GM12878 (cell line): ENCODE measurements around the gene TRA2B. TPM values are rescaled to one million over a fixed set of nuclear protein-coding genes. Genes with fewer than 3 reads are reported as not detected.

ENCODE experiments used
- ATAC-seq: fragments of 200-7000 bp; cut with Tn5 transposase; 3 replicates; pipeline ENCODE4 v1.9.1; 2020; ENCODE audit warnings: mild to moderate bottlenecking, moderate library complexity
- BruUV-seq: library from RNA; stranded (reverse); fragments of 400-500 nt; replicated peaks from 2 replicates; lab custom pipeline; 2021; lab: Mats Ljungman, UMichigan
- CTCF ChIA-PET: fragments of 300-600 bp; sonication (Branson Sonifier 250); formaldehyde crosslinking; extraction: SDS; loops from one replicate; lab custom pipeline; 2021; ENCODE audit warnings: inconsistent platforms; lab: Yijun Ruan, JAX
- POLR2A ChIA-PET: fragments of 350-600 bp; formaldehyde crosslinking; extraction: SDS; loops from one replicate; lab custom pipeline; 2021; ENCODE audit warnings: inconsistent platforms; lab: Charles Lee
- RAD21 ChIA-PET: fragments of 300-600 bp; sonication (Branson Sonifier 250); formaldehyde crosslinking; loops from one replicate; lab custom pipeline; 2023; ENCODE audit warnings: antibody characterized with exemption; ENCODE audit not compliant: unreplicated experiment; lab: Charles Lee
- SMC1A ChIA-PET: fragments of 300-600 bp; sonication (Branson Sonifier 250); formaldehyde crosslinking; loops from one replicate; lab custom pipeline; 2023; ENCODE audit not compliant: unreplicated experiment, uncharacterized antibody; lab: Charles Lee
- DNase-seq: peaks from one replicate; pipeline ENCODE4 v3.0.0-alpha.2; 2011; ENCODE audit warnings: low read depth, low spot score
- FAIRE-seq: peaks from 3 replicates; lab custom pipeline; 2011; peaks lifted over from hg19 to GRCh38; lab: Jason Lieb, UNC
- H2AFZ ChIP-seq: 2 replicates; pipeline ENCODE4 v1.6.0; 2011; ENCODE audit warnings: low read depth, low read length, control low read depth; ENCODE audit not compliant: control insufficient read depth
- H3K27ac ChIP-seq: 2 replicates; pipeline ENCODE4 v1.5.1; 2011; ENCODE audit warnings: control low read depth; ENCODE audit not compliant: control insufficient read depth, insufficient read depth
- H3K27me3 ChIP-seq, 2 experiments: replicated peaks in 1 of 2; 2 replicates each; pipeline versions ENCODE4 v1.6.0 to v1.6.1; 2011; ENCODE audit warnings: low read length in 1 of 2; ENCODE audit not compliant: control insufficient read depth in 2 of 2, insufficient read depth in 2 of 2
- H3K36me3 ChIP-seq, 2 experiments: 2 replicates each; pipeline ENCODE4 v1.5.1; 2011; ENCODE audit warnings: low read length in 1 of 2; ENCODE audit not compliant: control insufficient read depth in 2 of 2, insufficient read depth in 2 of 2
- H3K4me1 ChIP-seq: 2 replicates; pipeline ENCODE4 v1.6.1; 2011; ENCODE audit warnings: mild to moderate bottlenecking, low read length, moderate library complexity, mixed read lengths; ENCODE audit not compliant: control insufficient read depth, insufficient read depth
- H3K4me2 ChIP-seq: 2 replicates; pipeline ENCODE4 v1.6.0; 2011; ENCODE audit warnings: control low read depth; ENCODE audit not compliant: control insufficient read depth, insufficient read depth
- H3K4me3 ChIP-seq: fragments of 200-600 bp; sonication (generic); 2 replicates; pipeline ENCODE4 v1.5.1; 2016
- H3K79me2 ChIP-seq: 2 replicates; pipeline ENCODE4 v1.6.0; 2011; ENCODE audit warnings: low read length; ENCODE audit not compliant: control insufficient read depth, insufficient read depth
- H3K9ac ChIP-seq: 2 replicates; pipeline ENCODE4 v1.8.0; 2011; ENCODE audit warnings: low read length, control low read depth, mixed read lengths; ENCODE audit not compliant: control insufficient read depth, insufficient read depth
- H3K9me3 ChIP-seq: replicated peaks from 3 replicates; pipeline ENCODE4 v1.5.1; 2011; ENCODE audit warnings: mild to moderate bottlenecking, low read length; ENCODE audit not compliant: control insufficient read depth, insufficient read depth
- H4K20me1 ChIP-seq: 2 replicates; pipeline ENCODE4 v1.6.0; 2011; ENCODE audit not compliant: control insufficient read depth, insufficient read depth
- IRF3 ChIP-seq: fragments of 450-650 bp; IDR thresholded peaks from 2 replicates; pipeline ENCODE4 v1.6.1; 2014; ENCODE audit warnings: mild to moderate bottlenecking
- MEF2A ChIP-seq: IDR thresholded peaks from 2 replicates; pipeline ENCODE4 v1.6.1; 2011; ENCODE audit warnings: low read depth, mild to moderate bottlenecking, low read length, moderate library complexity; ENCODE audit not compliant: insufficient read depth
- MLLT1 ChIP-seq: fragments of 450-650 bp; IDR thresholded peaks from 2 replicates; pipeline ENCODE4 v1.6.1; 2016; ENCODE audit warnings: mild to moderate bottlenecking
- NR2C2 ChIP-seq: IDR thresholded peaks from 2 replicates; pipeline ENCODE4 v1.6.1; 2011; ENCODE audit warnings: borderline replicate concordance, low read depth; ENCODE audit not compliant: control insufficient read depth, insufficient read length
- POLR2AphosphoS5 ChIP-seq: IDR thresholded peaks from 2 replicates; pipeline ENCODE4 v1.6.1; 2011; ENCODE audit warnings: mild to moderate bottlenecking, low read length, inconsistent platforms
- WGBS: methylation state at CpG from one replicate; pipeline ENCODE4 v1.1.6; 2016; ENCODE audit warnings: low lambda C conversion rate; ENCODE audit not compliant: insufficient replicate concordance, insufficient coverage; ENCODE audit errors: missing lambda C conversion rate; 5-methylcytosine and 5-hydroxymethylcytosine counted together
- in situ Hi-C: fragments of 300-500 bp; cut with MboI; formaldehyde crosslinking; loops from 9 replicates; pipeline ENCODE4 v1.14.3; 2018; ENCODE audit warnings: mixed read lengths
- intact Hi-C: fragments of 100-400 bp; cut with micrococcal nuclease; formaldehyde crosslinking; loops from one replicate; pipeline ENCODE4 v1.14.2; 2022; ENCODE audit not compliant: unreplicated experiment
- polyA plus RNA-seq, 11 experiments: library from polyadenylated mRNA; depleted of rRNA in 4 of 11; unstranded in 6 of 11; stranded (reverse) in 5 of 11; fragments of >200 nt; fragmentation: Nextera tagmentation in 4 of 11; fragmentation: Illumina TruSeq in 1 of 11; extraction: Ambion mirVana in 4 of 11; extraction: Trizol in 1 of 11; gene quantifications; 1 replicate in 1 of 11; 2 replicates in 10 of 11; pipeline versions ENCODE4 v1.2.1 to v1.2.3, GENCODE V29; 2011 to 2016; ENCODE audit warnings: inconsistent platforms in 2 of 11, missing spikeins in 2 of 11, low read depth in 1 of 11
- total RNA-seq, 4 experiments: library from RNA; depleted of rRNA in 3 of 4; stranded (reverse); fragments of >200 nt in 3 of 4; fragmentation: Illumina TruSeq in 1 of 4; extraction: Trizol in 1 of 4; gene quantifications; 2 replicates each; pipeline versions ENCODE4 v1.2.1 to v1.2.3, GENCODE V29; 2013 to 2021
- TF ChIP-seq, protein P1 (sequence below): fragments of 450-650 bp; formaldehyde crosslinking; IDR thresholded peaks from 2 replicates; pipeline ENCODE4 v1.5.0; 2022; ENCODE audit warnings: mild to moderate bottlenecking, missing genetic modification characterization

Gene TRA2B
- total and polyA plus RNA-seq, 10 of the 15 experiments (the other 5 are each of a cell fraction or from before 2014, with no cell fraction given): 130 to 317 (median 278) TPM

- ChIA-PET POLR2A (interaction anchor here (1.1 kb wide), 1 partner anchor 12 kb away, joined by 3 read pairs; no protein-coding TSS in a partner anchor), SMC1A (interaction anchor here (1.4 kb wide), 1 partner anchor 12 kb away, joined by 4 read pairs; no protein-coding TSS in a partner anchor), RAD21 (no interaction called here), CTCF (interaction anchor here (0.6 to 9.3 kb wide), 2 partner anchors 19 to 104 kb away, joined by 3 to 87 read pairs; no protein-coding TSS in a partner anchor)
- Histone ChIP-seq H3K9ac (no peak overlapping the region), H3K27ac (no peak overlapping the region), H3K79me2 (peaks cover 82% of the 10 kb centered on the region), H3K4me2 (no peak overlapping the region), H3K9me3 (no peaks in the 10 kb centered on the region), H3K4me3 (no peak overlapping the region), H3K27me3 (no peaks in the 10 kb centered on the region), H3K4me1 (peaks cover 6% of the 10 kb centered on the region; the same call in 1 of the 2 replicates), H3K36me3 (peaks cover 14 to 64% of the 10 kb centered on the region in 2 experiments), H2AFZ (no peak overlapping the region), H4K20me1 (peaks cover 33% of the 10 kb centered on the region)
- in situ Hi-C loops (no loop called here), intact Hi-C loops (no loop called here)
- DNase-seq (no peak), ATAC-seq (no peak), FAIRE-seq (peak; percentile 44)
- peak; percentile 29; the same call in 1 of the 2 replicates for TF ChIP-seq POLR2AphosphoS5
- TF ChIP-seq, protein P1, sequence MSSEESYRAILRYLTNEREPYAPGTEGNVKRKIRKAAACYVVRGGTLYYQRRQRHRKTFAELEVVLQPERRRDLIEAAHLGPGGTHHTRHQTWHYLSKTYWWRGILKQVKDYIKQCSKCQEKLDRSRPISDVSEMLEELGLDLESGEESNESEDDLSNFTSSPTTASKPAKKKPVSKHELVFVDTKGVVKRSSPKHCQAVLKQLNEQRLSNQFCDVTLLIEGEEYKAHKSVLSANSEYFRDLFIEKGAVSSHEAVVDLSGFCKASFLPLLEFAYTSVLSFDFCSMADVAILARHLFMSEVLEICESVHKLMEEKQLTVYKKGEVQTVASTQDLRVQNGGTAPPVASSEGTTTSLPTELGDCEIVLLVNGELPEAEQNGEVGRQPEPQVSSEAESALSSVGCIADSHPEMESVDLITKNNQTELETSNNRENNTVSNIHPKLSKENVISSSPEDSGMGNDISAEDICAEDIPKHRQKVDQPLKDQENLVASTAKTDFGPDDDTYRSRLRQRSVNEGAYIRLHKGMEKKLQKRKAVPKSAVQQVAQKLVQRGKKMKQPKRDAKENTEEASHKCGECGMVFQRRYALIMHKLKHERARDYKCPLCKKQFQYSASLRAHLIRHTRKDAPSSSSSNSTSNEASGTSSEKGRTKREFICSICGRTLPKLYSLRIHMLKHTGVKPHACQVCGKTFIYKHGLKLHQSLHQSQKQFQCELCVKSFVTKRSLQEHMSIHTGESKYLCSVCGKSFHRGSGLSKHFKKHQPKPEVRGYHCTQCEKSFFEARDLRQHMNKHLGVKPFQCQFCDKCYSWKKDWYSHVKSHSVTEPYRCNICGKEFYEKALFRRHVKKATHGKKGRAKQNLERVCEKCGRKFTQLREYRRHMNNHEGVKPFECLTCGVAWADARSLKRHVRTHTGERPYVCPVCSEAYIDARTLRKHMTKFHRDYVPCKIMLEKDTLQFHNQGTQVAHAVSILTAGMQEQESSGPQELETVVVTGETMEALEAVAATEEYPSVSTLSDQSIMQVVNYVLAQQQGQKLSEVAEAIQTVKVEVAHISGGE (CRISPR knock-in tag): no peak
- 100% methylated on average over 7 of the region's 7 CpGs for WGBS
- BruUV-seq: no TSS peak
Measured at GRCh38 chr3:185924375-185924774, 13.4 kb downstream of the TRA2B start.

GRCh38 chr3:185920184-185920583, 17.6 kb downstream of the TRA2B start:
- Histone ChIP-seq H3K27ac (no peak overlapping the region), H3K36me3 (peaks cover 15 to 70% of the 10 kb centered on the region in 2 experiments), H3K9me3 (no peaks in the 10 kb centered on the region), H3K27me3 (no peaks in the 10 kb centered on the region), H2AFZ (no peak overlapping the region), H4K20me1 (peaks cover 17% of the 10 kb centered on the region), H3K79me2 (peaks cover 40% of the 10 kb centered on the region), H3K4me2 (no peak overlapping the region), H3K4me1 (no peaks in the 10 kb centered on the region), H3K4me3 (no peak overlapping the region), H3K9ac (no peak overlapping the region)
- FAIRE-seq (no peak), DNase-seq (no peak), ATAC-seq (no peak)
- ChIA-PET SMC1A (interaction anchor here (1.2 kb wide), 1 partner anchor 12 kb away, joined by 5 read pairs; no protein-coding TSS in a partner anchor), POLR2A (no interaction called here), CTCF (interaction anchor here (3.1 kb wide), 1 partner anchor 11 kb away, joined by 8 read pairs; no protein-coding TSS in a partner anchor), RAD21 (no interaction called here)
- TF ChIP-seq NR2C2 (no peak), IRF3 (no peak), MEF2A (no peak), MLLT1 (no peak), POLR2AphosphoS5 (peak; percentile 61)
- in situ Hi-C loops (no loop called here), intact Hi-C loops (no loop called here)
- no TSS peak for BruUV-seq
- WGBS: 99% methylated on average over 4 of the region's 4 CpGs
